HFF-Myc (cell line): ENCODE data around the gene E2F6.

Experiments used
- DNase-seq: peaks from one replicate; pipeline ENCODE4 v3.0.0-alpha.2; 2011; ENCODE audit warnings: low read depth; ENCODE audit errors: extremely low read depth
- H3K4me3 ChIP-seq: replicated peaks from 2 replicates; pipeline ENCODE4 v1.5.1; 2011; ENCODE audit warnings: low read depth, mild to moderate bottlenecking, control low read depth, low read length
- CTCF ChIP-seq: IDR thresholded peaks from 2 replicates; pipeline ENCODE4 v1.5.1; 2012; ENCODE audit warnings: mild to moderate bottlenecking, low read depth, low read length, control low read depth; ENCODE audit errors: missing control alignments

Gene E2F6

GRCh38 chr2:11502740-11503292 is 36.9 kb upstream of the E2F6 start:
- no peak for DNase-seq
- H3K4me3 ChIP-seq: no peak overlapping the region
- TF ChIP-seq CTCF: no peak

GRCh38 chr2:11500702-11501303 is 34.8 kb upstream of the E2F6 start:
- TF ChIP-seq CTCF: no peak
- DNase-seq: no peak
- H3K4me3 ChIP-seq: no peak overlapping the region

- DNase-seq: no peak
- no peak for TF ChIP-seq CTCF
- no peak overlapping the region for H3K4me3 ChIP-seq
Observed at GRCh38 chr2:11499081-11499743, 33.3 kb upstream of the E2F6 start.

GRCh38 chr2:11498543-11499034 is 32.6 kb upstream of the E2F6 start:
- no peak for DNase-seq
- no peak for TF ChIP-seq CTCF
- no peak overlapping the region for H3K4me3 ChIP-seq

GRCh38 chr2:11495844-11496681 is 30.1 kb upstream of the E2F6 start:
- no peak overlapping the region for H3K4me3 ChIP-seq
- no peak for DNase-seq
- TF ChIP-seq CTCF: no peak

- DNase-seq: no peak
- TF ChIP-seq CTCF: no peak
- no peak overlapping the region for H3K4me3 ChIP-seq
Observed at GRCh38 chr2:11494310-11494709, 28.3 kb upstream of the E2F6 start.
